Fibroblast of villous mesenchyme (primary cell): ENCODE measurements around the gene UBXN6. TPM values are rescaled to one million over a fixed set of nuclear protein-coding genes. Genes with fewer than 3 reads are reported as not detected.
A peak's percentile ranks its signal among the peaks of the same experiment; 100 is the strongest.

Experiments used
- DNase-seq: peaks from one replicate; pipeline ENCODE4 v3.0.0-alpha.2; 2010; ENCODE audit warnings: low read depth
- H3K4me3 ChIP-seq: 2 replicates; pipeline ENCODE4 v1.5.1; 2011; ENCODE audit warnings: low read depth, mild to moderate bottlenecking, low read length
- total RNA-seq: library from RNA; depleted of rRNA; stranded (reverse); fragments of >200 nt; gene quantifications from 2 replicates; pipeline ENCODE4 v1.2.3, GENCODE V29; 2012
- TF ChIP-seq, protein P1 (sequence below): IDR thresholded peaks from 2 replicates; pipeline ENCODE4 v1.5.1; 2012; ENCODE audit warnings: low read depth, mild to moderate bottlenecking, low read length; ENCODE audit not compliant: insufficient read depth

Gene UBXN6
- total RNA-seq, 1 donor, result 104 TPM

DNA sequence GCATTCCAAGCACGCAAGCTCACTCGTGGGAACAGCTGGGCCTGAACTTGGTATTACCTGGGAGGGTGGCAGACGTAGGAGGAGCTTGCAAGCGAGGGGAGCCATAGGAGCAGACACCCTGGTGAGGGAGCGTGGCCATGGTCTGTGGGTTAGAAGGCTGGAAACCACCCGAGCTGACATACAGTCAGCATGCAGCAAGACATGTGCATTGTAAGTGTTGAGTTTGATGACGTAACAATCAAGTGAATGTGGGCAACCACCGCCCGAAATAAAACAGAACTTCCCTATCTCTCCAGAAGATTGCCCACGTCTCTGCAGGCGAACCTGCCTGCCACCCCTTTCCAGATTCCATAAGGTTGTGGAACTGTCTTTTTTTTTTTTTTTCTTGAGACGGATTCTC lies 26.8 kb downstream of the UBXN6 start:
- no peak for DNase-seq
- no peak overlapping the region for H3K4me3 ChIP-seq
- TF ChIP-seq, protein P1, sequence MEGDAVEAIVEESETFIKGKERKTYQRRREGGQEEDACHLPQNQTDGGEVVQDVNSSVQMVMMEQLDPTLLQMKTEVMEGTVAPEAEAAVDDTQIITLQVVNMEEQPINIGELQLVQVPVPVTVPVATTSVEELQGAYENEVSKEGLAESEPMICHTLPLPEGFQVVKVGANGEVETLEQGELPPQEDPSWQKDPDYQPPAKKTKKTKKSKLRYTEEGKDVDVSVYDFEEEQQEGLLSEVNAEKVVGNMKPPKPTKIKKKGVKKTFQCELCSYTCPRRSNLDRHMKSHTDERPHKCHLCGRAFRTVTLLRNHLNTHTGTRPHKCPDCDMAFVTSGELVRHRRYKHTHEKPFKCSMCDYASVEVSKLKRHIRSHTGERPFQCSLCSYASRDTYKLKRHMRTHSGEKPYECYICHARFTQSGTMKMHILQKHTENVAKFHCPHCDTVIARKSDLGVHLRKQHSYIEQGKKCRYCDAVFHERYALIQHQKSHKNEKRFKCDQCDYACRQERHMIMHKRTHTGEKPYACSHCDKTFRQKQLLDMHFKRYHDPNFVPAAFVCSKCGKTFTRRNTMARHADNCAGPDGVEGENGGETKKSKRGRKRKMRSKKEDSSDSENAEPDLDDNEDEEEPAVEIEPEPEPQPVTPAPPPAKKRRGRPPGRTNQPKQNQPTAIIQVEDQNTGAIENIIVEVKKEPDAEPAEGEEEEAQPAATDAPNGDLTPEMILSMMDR, result no peak

GRCh38 chr19:4429771-4430171 lies 27.8 kb downstream of the UBXN6 start:
- H3K4me3 ChIP-seq, result no peak overlapping the region
- DNase-seq, result no peak
- TF ChIP-seq, protein P1, result no peak

DNA sequence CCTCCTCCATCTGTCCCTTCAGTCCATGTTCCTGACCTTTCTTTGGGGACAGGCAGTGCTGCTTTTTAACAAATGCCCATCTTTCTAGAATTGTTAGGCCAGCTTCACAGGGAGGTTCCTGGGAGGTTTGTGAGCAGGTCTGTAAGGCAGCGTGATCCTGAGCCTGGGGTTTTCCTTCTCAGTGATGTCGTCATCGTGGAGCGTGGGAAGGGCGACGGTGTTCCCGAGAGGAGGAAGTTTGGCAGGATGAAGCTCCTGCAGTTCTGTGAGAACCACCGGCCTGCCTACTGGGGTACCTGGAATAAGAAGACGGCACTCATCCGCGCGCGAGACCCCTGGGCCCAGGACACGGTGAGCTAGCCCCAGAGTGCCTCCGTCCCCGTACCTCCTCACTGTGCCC lies 28.3 kb downstream of the UBXN6 start:
- TF ChIP-seq, protein P1, result no peak
- no peak overlapping the region for H3K4me3 ChIP-seq
- DNase-seq, result no peak

DNA sequence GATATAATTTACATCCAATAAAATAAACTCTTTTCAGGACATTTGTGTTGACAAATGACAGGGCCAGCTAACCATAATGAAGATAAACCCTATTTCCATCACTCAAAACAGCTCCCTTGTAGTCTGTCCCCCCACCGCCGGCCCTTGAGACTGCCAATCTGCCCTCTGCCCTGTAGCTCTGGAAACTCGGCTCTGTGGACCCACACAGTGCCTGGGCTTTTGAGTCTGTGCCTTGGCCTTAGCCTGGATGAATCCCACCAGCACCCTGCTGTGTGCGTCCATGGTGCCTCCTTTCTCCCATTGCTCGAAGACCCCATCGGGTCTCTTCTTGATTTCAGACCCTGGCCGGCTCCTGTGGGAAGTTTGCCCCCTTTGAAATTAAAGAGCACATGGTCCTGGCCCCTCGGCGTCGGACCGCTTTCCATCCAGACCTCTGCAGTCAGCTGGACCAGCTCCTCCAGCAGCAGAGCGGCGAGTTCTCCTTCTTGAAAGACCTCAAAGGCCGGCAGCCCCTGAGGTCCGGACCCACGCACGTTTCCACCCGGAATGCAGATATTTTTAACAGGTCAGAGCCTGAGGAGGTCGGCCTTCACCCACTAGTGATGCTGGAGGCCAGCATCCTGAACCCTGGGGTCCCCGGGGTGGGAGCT lies 29.1 kb downstream of the UBXN6 start:
- no peak overlapping the region for H3K4me3 ChIP-seq
- DNase-seq, result no peak
- TF ChIP-seq, protein P1, result no peak

- no peak overlapping the region for H3K4me3 ChIP-seq
- TF ChIP-seq, protein P1, result no peak
- peak; percentile 30 for DNase-seq
Observed at GRCh38 chr19:4425537-4425936, 32.1 kb downstream of the UBXN6 start.

DNA sequence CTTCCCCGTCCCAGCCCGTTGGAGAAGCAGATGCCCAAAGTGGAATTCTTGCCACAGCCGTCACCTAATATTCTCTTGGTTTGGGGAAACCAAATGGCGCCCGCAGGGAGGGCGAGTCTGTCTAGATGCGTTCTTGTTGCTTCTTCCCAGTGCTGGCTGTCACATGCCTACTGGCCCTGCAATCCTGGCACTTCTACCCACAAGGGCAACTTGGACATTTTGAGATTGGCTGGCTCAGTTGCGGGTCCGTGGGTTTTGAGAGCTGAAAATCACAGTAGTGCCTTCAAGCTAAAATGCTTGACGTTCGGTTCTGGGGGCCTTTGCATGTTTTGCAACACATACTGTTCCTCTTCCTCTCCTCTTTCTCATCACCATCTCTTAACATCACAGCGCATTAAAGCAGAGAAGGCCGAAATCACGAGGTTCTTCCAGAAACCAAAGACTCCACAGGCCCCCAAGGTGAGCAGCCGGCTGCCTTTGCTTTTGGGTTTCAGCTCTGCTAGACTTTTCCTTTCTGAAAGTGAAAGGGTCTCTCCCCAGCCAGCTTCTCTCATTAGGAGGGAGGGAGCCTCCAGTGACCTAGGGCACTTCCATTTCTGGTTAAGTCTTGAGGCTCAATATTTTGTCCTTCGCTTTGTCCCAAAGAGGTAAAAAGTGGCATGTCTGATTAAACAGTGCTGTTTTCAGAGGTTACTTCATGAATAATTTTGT lies 34.0 kb downstream of the UBXN6 start:
- no peak overlapping the region for H3K4me3 ChIP-seq
- TF ChIP-seq, protein P1, result no peak
- DNase-seq, result no peak
